Measurements from ENCODE around the gene SPX.

SPX gene

GRCh38 chr12:21580748-21581516 is 54.8 kb downstream of the SPX start:
- DNase-seq (ENCODE audit: low spot score), result no peak

All from putamen (tissue), 1 donor.